Activated CD4-positive, alpha-beta T cell treated with anti-CD3 and anti-CD28 coated beads, Interleukin-2, amount 50 U/mL, for 4 hours (primary cell): Measurements from ENCODE around the gene NCOR2.

Source experiments
- DNase-seq, 2 experiments: peaks; one replicate each; pipeline ENCODE4 v3.0.0-alpha.2; 2020

The NCOR2 gene

DNA sequence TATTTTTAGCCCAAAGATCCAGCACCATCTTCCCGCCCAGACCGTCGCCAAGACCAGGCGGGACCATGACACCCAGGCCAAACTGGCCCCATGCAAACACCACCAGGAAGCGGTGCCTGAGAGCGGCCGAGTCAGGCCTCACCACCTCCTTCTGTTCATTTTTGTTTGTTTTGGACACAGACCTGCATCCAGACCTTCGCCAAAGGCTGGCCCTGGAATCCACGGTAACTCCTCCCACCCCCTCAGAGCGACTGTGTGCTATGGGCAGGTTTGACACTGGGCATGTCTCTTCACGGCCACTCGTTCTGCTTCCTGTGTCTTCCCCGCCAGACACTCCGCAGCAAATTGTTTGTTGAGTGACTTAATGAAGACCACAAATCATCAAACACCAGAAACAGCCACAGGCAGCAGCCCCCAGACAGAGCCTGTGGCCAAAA, 47.1 kb downstream of the NCOR2 start:
- DNase-seq = no peak

DNA sequence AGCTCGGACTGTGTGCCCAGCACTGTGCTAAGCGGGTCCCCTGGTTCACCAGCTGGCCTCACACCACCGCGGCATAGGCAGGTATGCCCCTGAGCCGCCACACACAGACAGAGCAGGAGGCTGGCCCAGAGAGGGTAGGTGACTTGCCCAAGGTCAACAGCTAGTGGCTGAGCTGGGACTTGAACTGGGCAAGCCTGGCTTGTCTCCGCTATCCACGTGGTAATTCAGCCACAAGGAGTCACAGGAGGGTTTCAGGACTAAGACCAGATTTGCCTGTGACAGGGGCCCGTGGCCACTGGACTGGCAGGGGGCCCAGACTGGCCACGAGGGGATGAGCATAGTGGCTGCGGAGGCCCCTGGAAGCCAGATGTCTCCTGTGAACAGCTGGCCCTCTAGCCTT, 47.7 kb downstream of the NCOR2 start:
- DNase-seq = no peak

DNA sequence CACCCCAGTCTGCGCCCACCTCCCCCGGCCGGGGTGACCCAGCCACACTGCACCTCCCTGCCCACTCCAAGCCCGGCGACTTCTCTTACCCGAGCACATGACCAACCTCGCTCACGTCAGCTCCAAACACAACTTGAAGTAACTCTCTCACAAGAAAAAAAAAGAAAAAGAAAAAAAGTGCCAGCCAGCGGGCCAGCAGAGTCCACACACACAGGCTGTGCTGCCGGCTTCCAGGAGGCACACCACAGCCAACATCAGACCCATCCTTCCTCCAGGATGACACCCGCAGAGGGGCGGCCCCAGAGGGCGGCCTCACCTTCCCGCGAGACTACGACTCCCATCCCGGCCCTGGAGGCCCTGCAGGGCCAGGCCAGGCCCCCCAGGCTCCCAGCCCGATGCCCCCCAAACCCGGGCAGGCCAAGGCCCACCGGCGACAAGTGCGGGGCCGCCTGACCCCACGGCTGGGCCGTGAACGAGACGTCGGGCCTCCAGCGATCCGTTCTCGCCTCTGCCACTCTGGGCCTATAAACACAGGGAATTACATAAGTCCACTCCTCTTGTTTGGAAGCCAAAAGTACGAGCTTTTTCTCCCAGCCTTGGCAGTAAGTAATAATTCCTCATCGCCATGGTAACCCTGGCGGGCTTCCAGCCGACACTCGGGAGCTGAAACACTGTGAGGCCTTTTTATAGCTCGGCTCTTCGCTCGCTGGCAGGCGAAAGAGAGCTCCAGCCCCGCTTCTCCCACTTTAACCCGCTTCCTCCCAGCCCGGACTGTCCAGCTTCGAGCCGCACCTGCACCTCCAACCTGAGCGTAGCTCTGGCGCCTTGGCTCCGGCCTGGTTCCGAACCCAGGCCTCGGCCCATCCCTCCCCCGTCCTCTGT, 49.1 kb downstream of the NCOR2 start:
- no peak for DNase-seq
